HG02981 (cell line): ENCODE data around the gene CX3CR1.

Experiments used
- ATAC-seq: cut with Tn5 transposase; IDR thresholded peaks from one replicate; pipeline ENCODE4 v1.9.1; 2021; ENCODE audit warnings: mild to moderate bottlenecking, moderate library complexity; ENCODE audit not compliant: unreplicated experiment

Gene CX3CR1

GRCh38 chr3:39292961-39293360 is 13.1 kb upstream of the CX3CR1 start:
- no peak for ATAC-seq

- ATAC-seq = no peak
Observed at GRCh38 chr3:39291903-39292329, 12.1 kb upstream of the CX3CR1 start.

- ATAC-seq = no peak
Observed at GRCh38 chr3:39290255-39290654, 10.4 kb upstream of the CX3CR1 start.

- no peak for ATAC-seq
Observed at GRCh38 chr3:39289107-39289506, 9.3 kb upstream of the CX3CR1 start.

GRCh38 chr3:39288300-39288808 is 8.5 kb upstream of the CX3CR1 start:
- ATAC-seq = peak; percentile 98

- ATAC-seq = no peak
Observed at GRCh38 chr3:39287216-39288164, 7.7 kb upstream of the CX3CR1 start.

- ATAC-seq = no peak
Observed at GRCh38 chr3:39286771-39287170, 6.9 kb upstream of the CX3CR1 start.

- no peak for ATAC-seq
Observed at GRCh38 chr3:39285332-39285731, 5.5 kb upstream of the CX3CR1 start.

- ATAC-seq = no peak
Observed at GRCh38 chr3:39284457-39284881, 4.6 kb upstream of the CX3CR1 start.

GRCh38 chr3:39282057-39282456 is 2.2 kb upstream of the CX3CR1 start:
- ATAC-seq = no peak

GRCh38 chr3:39281533-39281932 is 1.7 kb upstream of the CX3CR1 start:
- no peak for ATAC-seq

- ATAC-seq = no peak
Observed at GRCh38 chr3:39280571-39280970, 735 bp upstream of the CX3CR1 start.

- no peak for ATAC-seq
Observed at GRCh38 chr3:39278616-39278935, 1.3 kb downstream of the CX3CR1 start.

- ATAC-seq = no peak
Observed at GRCh38 chr3:39277893-39278615, 1.8 kb downstream of the CX3CR1 start.

GRCh38 chr3:39276746-39277145 is 3.1 kb downstream of the CX3CR1 start:
- no peak for ATAC-seq

GRCh38 chr3:39275963-39276593 is 3.8 kb downstream of the CX3CR1 start:
- no peak for ATAC-seq

GRCh38 chr3:39275052-39275451 is 4.8 kb downstream of the CX3CR1 start:
- no peak for ATAC-seq

- no peak for ATAC-seq
Observed at GRCh38 chr3:39273119-39273518, 6.7 kb downstream of the CX3CR1 start.

- ATAC-seq = no peak
Observed at GRCh38 chr3:39272191-39272590, 7.6 kb downstream of the CX3CR1 start.

- no peak for ATAC-seq
Observed at GRCh38 chr3:39271363-39271914, 8.4 kb downstream of the CX3CR1 start.

- ATAC-seq = no peak
Observed at GRCh38 chr3:39269528-39269927, 10.3 kb downstream of the CX3CR1 start.
